HG02571 (cell line): Measurements from ENCODE around the gene LRBA.
"Not testable (repeated sequence)": the region's sequence is repeated elsewhere in the genome, so short reads cannot be mapped to it uniquely, and the experiment has no call there.

Experiments used
- ATAC-seq: cut with Tn5 transposase; IDR thresholded peaks from one replicate; pipeline ENCODE4 v1.9.1; 2021; ENCODE audit warnings: mild to moderate bottlenecking, moderate library complexity; ENCODE audit not compliant: unreplicated experiment

The LRBA gene

DNA sequence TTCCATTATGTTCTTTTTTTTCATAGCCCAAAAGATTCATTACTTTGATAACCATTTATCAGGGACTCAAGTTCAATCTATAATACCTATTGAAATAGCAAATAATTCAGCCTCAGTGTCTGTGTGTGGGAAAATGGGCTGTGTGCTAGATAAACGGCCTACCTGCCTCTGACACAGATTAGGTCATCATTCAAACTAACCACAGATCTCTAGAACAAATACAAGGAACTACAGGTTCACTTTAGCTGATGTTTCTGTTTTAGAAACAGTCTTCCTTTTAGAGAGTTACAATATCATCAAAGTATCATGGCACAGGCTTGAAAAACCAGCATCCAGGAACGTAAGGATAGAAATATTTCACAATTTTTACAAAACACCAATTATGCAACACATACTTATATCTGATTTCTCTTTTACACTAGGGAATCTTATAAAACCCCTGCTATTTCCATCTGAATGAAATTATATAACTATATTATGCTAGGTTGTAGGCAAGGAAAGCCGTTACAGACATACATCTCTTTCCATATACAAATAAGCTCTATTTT is 489.7 kb downstream of the LRBA start:
- ATAC-seq, result no peak

DNA sequence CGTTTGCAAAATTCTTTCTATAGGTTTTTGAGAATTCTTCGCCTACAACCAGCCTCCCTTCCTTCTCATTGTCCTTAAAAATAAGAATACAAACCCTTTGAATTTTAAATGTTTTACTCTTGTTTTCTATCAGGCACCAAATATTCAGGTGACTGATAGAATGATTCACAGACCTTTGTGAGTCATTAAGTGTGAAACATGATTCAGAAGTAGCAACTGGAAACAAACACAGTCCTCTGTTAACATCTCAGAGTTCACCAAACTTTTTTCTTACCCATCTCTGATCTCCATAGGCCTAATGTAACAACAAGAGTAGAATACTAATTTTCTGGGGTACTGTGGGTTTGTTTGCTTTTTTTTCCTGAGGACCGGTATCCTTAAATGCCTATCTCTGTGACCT is 496.5 kb downstream of the LRBA start:
- no peak for ATAC-seq

DNA sequence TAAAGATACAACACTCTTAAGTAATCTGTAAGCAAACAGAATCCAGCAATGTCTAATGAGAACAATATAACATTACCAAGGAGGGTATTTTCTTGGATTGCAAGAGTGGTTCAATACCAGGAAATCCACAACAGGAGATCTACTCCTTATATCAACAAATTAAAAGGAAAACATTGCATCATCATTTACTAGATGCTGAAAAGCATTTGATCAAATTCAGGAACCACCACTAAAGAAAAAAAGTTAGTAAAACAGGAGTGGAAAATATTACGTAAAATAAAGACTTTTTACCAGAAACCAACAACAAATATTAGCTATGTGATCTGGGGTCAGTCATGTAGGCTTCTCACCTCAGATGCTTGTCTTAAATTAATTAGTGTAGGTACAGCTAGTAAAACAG is 499.9 kb downstream of the LRBA start:
- no peak for ATAC-seq

DNA sequence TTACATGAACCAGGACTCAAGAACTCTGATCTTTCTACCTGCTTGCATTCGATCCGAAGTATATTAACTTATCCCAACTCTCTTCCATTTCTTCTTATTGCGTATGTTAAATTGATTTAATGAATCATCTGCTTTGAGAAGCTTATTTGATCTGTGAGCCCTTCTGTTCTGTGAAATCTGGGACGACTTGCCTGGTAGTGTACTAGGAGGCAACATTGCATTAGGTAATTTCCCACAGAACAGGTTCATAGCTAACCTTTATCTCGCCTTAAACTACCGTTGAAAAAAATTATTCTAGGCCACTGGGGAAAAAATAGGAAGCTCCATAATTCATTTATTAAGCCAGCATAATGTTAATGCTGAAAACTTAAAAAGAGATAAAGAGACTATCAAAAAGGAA is 500.4 kb downstream of the LRBA start:
- no peak for ATAC-seq

DNA sequence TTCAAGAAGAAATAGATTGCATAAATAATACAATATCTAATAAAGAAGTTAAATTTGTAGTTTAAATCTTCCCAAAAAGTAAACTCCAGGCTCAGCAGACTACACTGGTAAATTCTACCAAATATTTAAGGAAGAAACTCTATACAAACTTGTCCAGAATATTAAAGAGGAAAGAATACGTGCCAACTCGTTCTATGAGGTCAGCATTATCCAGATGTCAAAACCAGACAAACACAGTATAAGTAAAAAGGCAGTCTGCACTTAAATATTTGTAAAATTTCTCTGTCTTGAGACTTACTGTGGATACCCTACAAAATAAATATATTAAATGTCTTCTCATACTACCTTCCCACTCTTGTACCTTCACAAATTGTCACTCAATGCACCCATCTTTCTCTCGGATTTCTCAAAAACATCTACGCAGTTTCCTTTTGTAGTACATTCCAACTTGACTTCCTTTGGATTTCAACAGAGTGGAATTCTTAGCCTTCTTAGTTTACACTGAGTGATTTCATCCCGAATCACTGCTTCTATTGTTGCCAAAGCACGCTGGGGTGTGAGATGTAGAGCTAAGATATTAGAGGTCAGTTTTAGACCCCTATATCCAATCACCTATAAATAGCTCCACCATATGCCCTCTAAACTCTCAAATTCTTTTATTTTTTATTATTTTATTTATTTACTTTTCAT is 504.8 kb downstream of the LRBA start:
- ATAC-seq, result no peak

DNA sequence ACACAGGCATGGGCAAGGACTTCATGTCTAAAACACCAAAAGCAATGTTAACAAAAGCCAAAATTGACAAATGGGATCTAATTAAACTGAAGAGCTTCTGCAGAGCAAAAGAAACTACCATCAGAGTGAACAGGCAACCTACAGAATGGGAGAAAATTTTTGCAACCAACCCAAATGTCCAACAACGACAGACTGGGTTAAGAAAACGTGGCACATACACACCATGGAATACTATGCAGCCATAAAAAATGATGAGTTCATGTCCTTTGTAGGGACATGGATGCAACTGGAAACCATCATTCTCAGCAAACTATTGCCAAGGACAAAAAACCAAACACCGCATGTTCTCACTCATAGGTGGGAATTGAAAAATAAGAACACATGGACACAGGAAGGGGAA is 507.4 kb downstream of the LRBA start:
- not testable (repeated sequence) for ATAC-seq

DNA sequence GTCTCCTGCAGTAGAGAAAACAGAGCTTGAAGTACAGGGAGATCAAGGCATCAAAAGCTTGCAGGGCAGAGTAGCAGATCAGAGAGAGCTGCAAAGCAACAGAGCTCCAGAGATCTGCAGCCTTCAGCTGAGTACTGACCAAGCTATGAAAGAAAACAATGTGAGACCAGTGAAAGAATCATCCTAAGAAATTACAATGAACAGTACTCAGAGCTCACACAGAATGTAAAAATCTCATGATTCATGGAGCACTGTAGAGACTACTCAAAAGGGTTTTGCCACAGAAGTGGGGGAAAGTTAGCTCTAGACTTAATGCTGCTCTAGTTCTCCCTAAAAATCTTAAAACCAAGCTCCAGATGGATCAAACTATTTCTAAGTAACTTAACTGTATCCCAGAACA is 513.1 kb downstream of the LRBA start:
- ATAC-seq, result no peak

DNA sequence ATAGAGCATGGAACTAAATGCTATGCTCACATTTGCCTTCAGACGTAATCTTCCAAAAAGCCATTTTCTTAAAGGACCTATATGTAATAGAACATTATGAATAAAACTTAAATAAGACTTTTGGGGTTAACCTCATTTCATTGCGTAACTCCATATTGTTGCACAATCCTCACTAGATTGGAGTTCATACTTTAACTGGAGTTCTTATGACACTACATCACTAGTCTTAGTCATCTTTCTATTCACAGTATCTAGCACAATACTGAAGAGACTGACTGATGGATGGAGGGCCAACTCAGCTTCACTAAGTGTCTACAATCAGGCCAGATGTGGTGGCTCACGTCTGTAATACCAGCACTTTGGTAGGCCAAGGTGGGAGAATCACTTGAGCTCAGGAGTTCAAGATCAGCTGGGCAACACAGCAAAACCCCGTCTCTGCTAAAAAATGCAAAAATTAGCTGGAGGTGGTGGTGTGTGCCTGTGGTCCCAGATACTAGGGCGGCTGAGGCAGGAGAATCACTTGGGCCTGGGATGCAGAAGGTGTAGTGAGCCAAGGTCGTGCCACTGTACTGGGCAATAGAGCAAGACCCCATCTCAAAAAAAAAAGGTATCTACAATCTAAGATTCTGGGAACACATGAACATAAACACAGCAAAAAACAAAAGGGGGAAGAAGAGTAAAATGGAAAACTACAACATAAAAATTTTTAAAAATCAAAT is 513.9 kb downstream of the LRBA start:
- ATAC-seq, result no peak

DNA sequence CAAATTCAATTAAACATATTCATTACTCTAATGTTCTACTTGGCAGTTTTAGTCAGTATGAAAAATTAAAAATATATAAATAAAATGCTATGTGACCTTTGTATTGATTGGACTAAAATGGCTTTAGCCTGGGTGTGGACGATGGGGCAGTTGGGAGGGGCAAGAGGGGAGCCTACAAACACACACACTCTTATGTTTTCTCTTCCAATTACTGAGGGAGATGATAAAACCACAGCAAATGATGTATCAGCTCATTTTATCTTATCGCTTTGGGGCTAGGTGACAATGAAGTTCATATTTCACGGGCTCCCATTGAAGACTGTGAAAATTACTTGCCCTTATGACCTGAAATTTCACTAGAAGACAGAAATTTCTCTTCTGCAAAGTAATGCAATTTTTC is 517.5 kb downstream of the LRBA start:
- no peak for ATAC-seq

DNA sequence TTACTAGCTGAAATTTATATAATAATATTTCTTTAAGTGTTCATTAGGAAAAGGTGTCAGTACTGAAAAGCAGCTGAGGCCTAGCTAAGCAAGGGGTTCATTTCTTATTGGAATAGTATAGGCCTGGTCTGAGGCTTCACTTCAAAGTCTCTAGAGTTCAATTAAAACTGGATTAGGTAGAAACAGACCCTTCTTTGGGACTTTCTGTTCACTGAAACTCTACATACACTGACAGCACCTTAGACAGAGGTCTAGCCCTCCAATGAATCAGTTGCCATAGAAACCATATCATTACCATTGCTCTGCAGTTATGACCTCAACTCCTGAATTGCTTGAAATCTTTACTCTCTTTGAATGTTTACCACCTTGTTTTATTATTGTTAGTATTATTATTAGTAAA is 519.5 kb downstream of the LRBA start:
- no peak for ATAC-seq

DNA sequence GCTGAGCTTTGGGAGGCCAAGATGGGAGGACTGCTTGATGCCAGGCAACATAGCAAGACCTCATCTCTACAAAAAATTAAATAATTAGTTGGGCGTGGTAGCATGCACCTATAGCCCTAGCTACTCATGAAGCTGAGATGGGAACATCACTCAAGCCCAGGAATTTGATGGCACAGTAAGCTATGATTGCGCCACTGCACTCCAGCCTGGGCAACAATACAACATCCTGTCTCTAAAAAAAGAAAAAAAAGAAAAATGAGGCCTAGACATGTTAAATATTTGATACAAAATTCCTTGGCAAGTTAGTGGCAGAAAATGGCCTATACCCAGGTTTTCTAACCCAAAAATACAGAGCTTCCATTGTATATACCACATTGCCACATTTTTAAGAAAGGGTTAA is 521.2 kb downstream of the LRBA start:
- no peak for ATAC-seq

DNA sequence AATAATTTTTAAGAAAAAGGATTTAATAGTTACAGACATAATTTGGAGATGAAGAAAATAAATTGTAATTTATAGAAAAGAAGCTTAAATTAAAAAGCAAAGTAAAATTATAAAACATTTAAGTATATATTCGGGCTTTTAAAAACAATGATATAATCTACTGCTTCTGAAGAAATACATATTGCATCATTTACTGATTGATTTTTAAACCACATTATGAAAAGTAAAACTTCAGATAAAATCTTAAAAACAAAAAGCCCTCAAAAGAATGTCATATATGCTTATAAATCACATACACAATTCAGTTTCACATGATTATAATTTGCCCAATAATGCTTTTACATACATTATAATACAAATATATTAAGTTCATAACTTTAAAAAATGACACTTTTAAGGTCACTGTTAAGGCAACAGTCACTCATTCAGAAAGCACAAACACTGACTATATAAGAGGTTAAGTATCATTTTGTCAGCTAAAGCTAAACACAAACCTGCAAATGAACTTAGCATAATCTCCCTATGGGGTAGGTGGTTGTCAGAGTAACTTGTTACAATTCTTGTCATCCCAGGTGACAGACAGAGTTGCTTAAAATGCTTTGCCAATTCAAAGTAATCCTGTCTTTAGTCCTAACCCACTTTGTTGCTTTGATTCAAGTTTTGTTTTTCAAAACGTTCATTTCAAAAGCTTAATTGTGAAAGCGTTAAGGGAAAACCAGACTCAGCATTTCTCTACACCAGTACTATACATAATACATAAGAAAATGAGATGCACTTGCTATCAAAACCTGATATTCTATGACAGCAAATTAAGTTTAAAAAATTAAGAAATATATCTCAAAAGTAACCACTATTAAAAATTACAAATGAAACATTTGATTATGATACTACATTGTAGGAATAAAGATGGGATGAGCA is 523.7 kb downstream of the LRBA start:
- ATAC-seq, result no peak

DNA sequence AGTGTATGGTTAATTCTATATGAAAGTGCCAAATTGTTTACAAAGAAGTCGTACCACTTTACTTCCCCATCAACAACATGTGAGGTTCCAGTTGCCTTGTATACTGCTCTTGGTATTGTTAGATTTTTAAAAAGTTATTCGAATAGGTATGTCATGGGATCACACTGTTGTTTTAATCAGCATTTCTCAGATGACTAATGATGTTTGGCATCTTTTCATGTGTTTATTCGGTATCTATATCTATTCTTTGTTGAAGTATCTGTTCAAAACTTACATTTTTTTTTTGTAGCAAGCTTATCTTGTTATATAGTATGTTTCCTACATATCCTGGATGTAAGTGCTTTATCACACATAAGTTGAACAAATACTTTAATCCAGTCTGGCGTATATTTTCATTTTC is 532.5 kb downstream of the LRBA start:
- ATAC-seq, result no peak

DNA sequence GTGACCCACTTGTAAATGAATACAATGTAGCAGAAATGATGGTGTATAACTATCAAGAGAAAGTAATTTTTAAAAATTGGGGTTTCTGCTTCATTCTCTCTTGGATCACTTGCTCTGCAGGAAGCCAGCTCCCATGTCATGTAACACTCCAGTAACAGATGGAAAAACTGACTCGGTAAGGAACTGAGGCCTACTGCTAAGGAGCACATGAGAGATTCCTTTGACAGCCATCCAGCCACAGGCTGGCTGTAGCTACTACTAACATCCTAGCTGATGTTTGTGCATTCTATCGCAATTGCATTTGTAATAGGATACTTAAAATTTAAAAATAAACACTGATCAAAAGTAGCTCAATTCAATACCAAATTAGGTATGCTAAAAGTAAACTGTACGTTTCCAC is 535.4 kb downstream of the LRBA start:
- no peak for ATAC-seq

DNA sequence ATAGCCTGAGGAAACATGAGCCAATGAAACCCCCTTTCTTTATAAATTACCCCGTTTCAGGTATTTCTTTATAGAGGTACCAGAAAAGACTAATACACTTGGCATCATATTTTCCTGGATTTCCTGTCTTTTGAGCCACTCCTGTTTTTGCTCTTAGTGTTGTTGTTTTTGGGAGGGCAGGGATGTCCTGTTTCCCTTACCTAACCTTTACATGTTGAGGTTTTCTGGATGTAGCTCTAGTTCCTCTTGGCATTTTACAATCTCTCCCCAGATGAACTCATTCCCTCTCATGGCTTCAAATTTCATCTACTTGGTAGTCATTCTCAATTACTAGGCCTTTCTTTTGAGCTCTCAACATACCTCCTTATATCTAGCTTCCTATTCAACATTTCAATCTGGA is 537.2 kb downstream of the LRBA start:
- no peak for ATAC-seq

DNA sequence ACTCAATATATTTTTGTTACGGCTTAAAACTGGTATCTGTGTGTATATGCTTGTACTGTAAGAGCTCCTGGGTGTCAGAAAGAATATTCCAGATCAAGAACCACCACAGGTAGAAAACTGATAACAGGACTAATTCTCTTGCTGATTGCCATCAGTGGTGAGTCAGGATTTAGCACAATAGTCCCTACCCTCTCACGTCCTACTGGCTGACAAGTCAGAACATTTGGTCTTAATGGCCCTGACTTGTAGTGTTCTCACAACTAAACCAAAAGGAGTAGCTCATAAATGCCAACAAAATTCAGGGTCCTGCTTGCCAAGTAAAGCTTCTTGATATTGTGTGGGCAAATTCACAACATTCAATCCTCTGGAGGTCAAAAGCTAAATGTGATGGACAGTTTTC is 538.3 kb downstream of the LRBA start:
- no peak for ATAC-seq

DNA sequence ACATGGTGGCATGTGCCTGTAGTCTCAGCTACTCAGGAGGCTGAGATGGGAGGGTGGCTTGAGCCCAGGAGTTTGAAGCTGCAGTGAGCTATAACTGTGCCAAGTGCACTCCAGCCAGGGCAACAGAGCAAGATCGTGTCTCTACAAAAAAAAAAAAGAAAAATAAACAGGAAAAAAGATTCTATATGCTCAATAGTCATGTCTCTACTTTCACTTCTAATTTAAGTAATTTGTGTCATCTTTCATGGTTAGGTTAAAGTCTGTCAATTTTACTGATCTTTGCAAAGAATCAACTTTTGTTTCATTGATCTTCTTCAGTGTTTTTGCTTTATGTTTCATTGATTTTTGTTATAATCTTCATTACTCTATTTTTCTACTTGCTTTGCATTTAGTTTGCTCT is 539.3 kb downstream of the LRBA start:
- no peak for ATAC-seq

DNA sequence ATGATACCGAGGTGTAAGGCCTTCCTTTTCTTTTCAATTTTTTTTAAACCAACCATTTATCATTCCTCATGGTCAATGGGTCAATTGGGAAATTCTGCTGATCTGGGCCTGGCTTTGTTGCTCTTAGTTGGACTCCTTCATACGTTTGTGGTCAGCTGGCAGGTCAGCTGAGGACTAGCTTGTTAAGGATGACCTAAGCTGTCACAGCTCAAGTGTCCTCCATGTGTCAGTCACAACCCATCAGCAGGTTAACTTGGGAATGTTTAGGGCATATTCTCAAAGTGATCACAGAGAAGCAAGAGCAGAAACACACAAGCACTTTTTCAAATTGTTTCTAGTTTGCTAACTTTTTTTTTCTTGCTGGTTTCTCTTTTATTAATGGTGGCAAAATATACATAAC is 550.6 kb downstream of the LRBA start:
- ATAC-seq, result no peak

DNA sequence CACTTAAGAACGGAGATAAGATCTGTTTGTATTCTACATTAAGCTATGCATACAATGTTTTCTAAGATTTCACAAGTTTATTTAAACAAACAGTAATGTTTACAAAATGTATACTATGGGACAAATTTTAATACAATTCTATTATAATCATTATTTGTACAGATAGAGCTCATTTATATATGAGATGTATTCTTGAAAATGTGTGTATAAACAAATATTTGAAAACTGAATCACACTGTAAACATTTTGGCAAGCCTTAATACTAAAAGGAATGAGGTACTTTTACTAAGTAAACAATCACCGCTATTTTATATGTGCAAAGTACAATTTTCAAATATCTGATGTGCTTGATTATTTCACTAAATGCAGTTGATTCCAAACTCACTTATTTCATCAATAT is 552.3 kb downstream of the LRBA start:
- ATAC-seq, result no peak

DNA sequence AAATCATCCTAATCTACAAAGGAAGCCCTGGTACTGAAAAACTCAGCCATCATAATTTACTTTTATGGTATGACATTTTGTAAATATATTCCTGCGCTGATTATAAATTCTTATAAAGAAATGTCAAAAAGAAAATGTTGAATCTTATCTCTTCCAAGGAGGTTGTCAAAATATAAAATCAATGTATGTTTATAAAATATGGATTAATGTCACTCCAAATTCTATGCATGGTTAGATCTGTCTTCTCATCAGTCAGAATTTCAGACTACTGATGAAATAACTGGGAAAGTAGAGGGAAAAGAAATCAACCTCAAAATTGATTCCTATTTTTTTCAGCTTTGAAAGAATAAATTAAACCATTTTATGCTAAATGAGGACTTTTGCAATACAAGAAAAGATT is 553.1 kb downstream of the LRBA start:
- ATAC-seq, result no peak

DNA sequence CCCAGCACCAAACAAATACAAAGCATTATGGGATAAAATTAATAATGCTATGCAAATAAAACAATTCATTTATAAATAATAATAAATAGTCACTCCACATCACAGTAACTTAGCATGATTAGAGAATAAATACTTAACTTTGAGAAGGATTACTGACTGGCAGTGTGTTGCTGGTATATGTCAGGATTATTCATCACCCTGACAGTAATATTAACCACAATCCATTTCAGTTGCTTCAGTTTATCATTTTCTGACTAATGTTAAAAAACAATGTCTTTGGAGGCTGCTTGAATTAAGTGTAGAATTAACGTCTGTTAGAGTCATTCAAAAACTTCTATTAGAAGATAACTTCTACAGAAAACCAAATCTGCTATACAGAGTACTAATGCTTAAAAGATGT is 557.3 kb downstream of the LRBA start:
- no peak for ATAC-seq

DNA sequence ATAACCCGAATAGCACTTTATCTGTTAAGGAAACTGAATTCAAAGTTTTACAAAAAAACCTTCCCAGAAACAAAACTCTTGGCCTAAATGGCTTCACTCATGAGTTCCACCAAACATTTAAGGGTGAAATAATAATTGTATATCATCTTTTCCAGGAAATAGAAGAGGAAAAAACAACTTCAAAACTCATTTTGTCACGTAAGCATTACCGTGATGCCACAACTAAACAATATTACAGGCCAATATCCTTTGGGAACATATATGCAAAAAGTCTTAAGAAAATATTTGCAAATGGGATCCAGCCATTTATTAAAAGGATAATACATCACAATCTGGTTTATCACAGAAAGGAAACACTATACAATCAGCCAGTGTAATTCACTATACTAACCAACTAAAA is 563.2 kb downstream of the LRBA start:
- ATAC-seq, result no peak
